A549 treated with ZK216348 at 1 μM for 4 hours (cell line): ENCODE measurements around the gene ZNF516. TPM values are rescaled to one million over a fixed set of nuclear protein-coding genes. Genes with fewer than 3 reads are reported as not detected.

Experiments used
- total RNA-seq: library from RNA; stranded (reverse); fragments of 200-300 nt; extraction: Qiagen RNA extraction; gene quantifications from 5 replicates; pipeline ENCODE4 v1.2.3, GENCODE V29; 2022; ENCODE audit warnings: low read depth

Gene ZNF516
- 2.3 to 7.4 TPM (median 4.1 TPM) in 5 replicates for total RNA-seq

GRCh38 chr18:76495006-76495370 is at the start of gene ZNF516:
TSS of gene ZNF516 (minus strand) at chr18:76495242. CDS start at chr18:76443054, 52,188 bp downstream.

